HG02588 (cell line): ENCODE measurements around the gene KLHL22.
A peak's percentile ranks its signal among the peaks of the same experiment; 100 is the strongest.
"Not testable (repeated sequence)": the region's sequence is repeated elsewhere in the genome, so short reads cannot be mapped to it uniquely, and the experiment has no call there.

Experiments
- ATAC-seq: cut with Tn5 transposase; IDR thresholded peaks from one replicate; pipeline ENCODE4 v1.9.1; 2021; ENCODE audit warnings: mild to moderate bottlenecking, moderate library complexity; ENCODE audit not compliant: unreplicated experiment

The KLHL22 gene

GRCh38 chr22:20494978-20495860 lies at the start of gene KLHL22:
TSS of gene KLHL22 (minus strand) at chr22:20495795. CDS start at chr22:20489211, 6,584 bp downstream.
- ATAC-seq, result peak; percentile 29

GRCh38 chr22:20545318-20545634 lies 49.7 kb upstream of the KLHL22 start:
- ATAC-seq, result not testable (repeated sequence)

GRCh38 chr22:20542736-20543135 lies 47.1 kb upstream of the KLHL22 start:
- ATAC-seq, result no peak

GRCh38 chr22:20542055-20542454 lies 46.5 kb upstream of the KLHL22 start:
- ATAC-seq, result no peak

- not testable (repeated sequence) for ATAC-seq
Observed at GRCh38 chr22:20538875-20539274, 43.3 kb upstream of the KLHL22 start.

GRCh38 chr22:20537983-20538382 lies 42.4 kb upstream of the KLHL22 start:
- ATAC-seq, result no peak

- ATAC-seq, result no peak
Observed at GRCh38 chr22:20537325-20537756, 41.7 kb upstream of the KLHL22 start.

- ATAC-seq, result no peak
Observed at GRCh38 chr22:20536590-20537324, 41.2 kb upstream of the KLHL22 start.

GRCh38 chr22:20533879-20534265 lies 38.3 kb upstream of the KLHL22 start:
- ATAC-seq, result no peak

GRCh38 chr22:20533095-20533878 lies 37.7 kb upstream of the KLHL22 start:
- no peak for ATAC-seq

- no peak for ATAC-seq
Observed at GRCh38 chr22:20532256-20532993, 36.8 kb upstream of the KLHL22 start.

- no peak for ATAC-seq
Observed at GRCh38 chr22:20531404-20532201, 36.0 kb upstream of the KLHL22 start.

GRCh38 chr22:20531154-20531403 lies 35.5 kb upstream of the KLHL22 start:
- ATAC-seq, result no peak

GRCh38 chr22:20530368-20531153 lies 35.0 kb upstream of the KLHL22 start:
- no peak for ATAC-seq

GRCh38 chr22:20528405-20528978 lies 32.9 kb upstream of the KLHL22 start:
- no peak for ATAC-seq

- no peak for ATAC-seq
Observed at GRCh38 chr22:20526628-20527355, 31.2 kb upstream of the KLHL22 start.

GRCh38 chr22:20526305-20526627 lies 30.7 kb upstream of the KLHL22 start:
- ATAC-seq, result no peak

GRCh38 chr22:20525048-20525447 lies 29.5 kb upstream of the KLHL22 start:
- no peak for ATAC-seq
